SK-N-MC (cell line): Measurements from ENCODE around the gene MKRN1.
"Not testable (repeated sequence)": the region's sequence is repeated elsewhere in the genome, so short reads cannot be mapped to it uniquely, and the experiment has no call there.

ENCODE experiments used
- DNase-seq: peaks from one replicate; pipeline ENCODE4 v3.0.0-alpha.2; 2011; ENCODE audit warnings: low read depth, low spot score
- H3K27ac ChIP-seq: fragments of 200-600 bp; sonication (generic); 2 replicates; pipeline ENCODE4 v1.5.1; 2016; ENCODE audit warnings: mixed run types
- H3K36me3 ChIP-seq: fragments of 200-600 bp; sonication (generic); 2 replicates; pipeline ENCODE4 v1.6.1; 2017; ENCODE audit warnings: antibody characterized with exemption, low read length, mixed read lengths; ENCODE audit not compliant: insufficient read depth
- H3K4me3 ChIP-seq: fragments of 200-600 bp; sonication (generic); 2 replicates; pipeline ENCODE4 v1.5.1; 2016
- H3K9ac ChIP-seq: fragments of 200-600 bp; sonication (generic); 2 replicates; pipeline ENCODE4 v1.8.0; 2017; ENCODE audit warnings: mixed run types, mixed read lengths; ENCODE audit not compliant: insufficient read length
- H3K9me3 ChIP-seq: fragments of 200-600 bp; sonication (generic); 2 replicates; pipeline ENCODE4 v1.6.1; 2017; ENCODE audit warnings: low read depth, mild to moderate bottlenecking, antibody characterized with exemption, low read length, moderate library complexity, mixed read lengths
- EZH2 ChIP-seq: fragments of 200-600 bp; sonication (generic); IDR thresholded peaks from one replicate; pipeline ENCODE4 v1.6.1; 2017; ENCODE audit warnings: antibody characterized with exemption
- FOXP2 ChIP-seq: optimal IDR thresholded peaks from 2 replicates; pipeline ENCODE3; 2011; ENCODE audit warnings: mild to moderate bottlenecking, moderate library complexity; ENCODE audit not compliant: insufficient read depth; ENCODE audit errors: extremely low read length, control extremely low read depth
- POLR2AphosphoS5 ChIP-seq: IDR thresholded peaks from 2 replicates; pipeline ENCODE4 v1.6.1; 2012; ENCODE audit warnings: mild to moderate bottlenecking, low read depth, low read length, borderline replicate concordance

Gene MKRN1

GRCh38 chr7:140517546-140518369 is 38.5 kb upstream of the MKRN1 start:
- no peaks in the 10 kb centered on the region for H3K36me3 ChIP-seq
- no peak overlapping the region for H3K4me3 ChIP-seq
- H3K27ac ChIP-seq, result no peak overlapping the region
- no peaks in the 10 kb centered on the region for H3K9me3 ChIP-seq
- peak; percentile 60 for TF ChIP-seq FOXP2
- TF ChIP-seq EZH2, result no peak
- TF ChIP-seq POLR2AphosphoS5, result no peak
- no peak overlapping the region for H3K9ac ChIP-seq
- peak; percentile 42 for DNase-seq

GRCh38 chr7:140512317-140513000 is 33.2 kb upstream of the MKRN1 start:
- H3K4me3 ChIP-seq, result no peak overlapping the region
- H3K9ac ChIP-seq, result no peak overlapping the region
- no peak for TF ChIP-seq POLR2AphosphoS5
- TF ChIP-seq FOXP2, result no peak
- no peak for TF ChIP-seq EZH2
- no peaks in the 10 kb centered on the region for H3K9me3 ChIP-seq
- no peaks in the 10 kb centered on the region for H3K36me3 ChIP-seq
- DNase-seq, result no peak
- no peak overlapping the region for H3K27ac ChIP-seq

- Histone ChIP-seq H3K9me3 (no peaks in the 10 kb centered on the region), H3K4me3 (no peak overlapping the region), H3K9ac (no peak overlapping the region), H3K36me3 (no peaks in the 10 kb centered on the region), H3K27ac (no peak overlapping the region)
- TF ChIP-seq EZH2 (no peak), POLR2AphosphoS5 (no peak), FOXP2 (no peak)
- no peak for DNase-seq
Observed at GRCh38 chr7:140509789-140510188, 30.5 kb upstream of the MKRN1 start.

GRCh38 chr7:140507556-140507955 is 28.3 kb upstream of the MKRN1 start:
- not testable (repeated sequence) for DNase-seq, H3K9ac ChIP-seq, H3K27ac ChIP-seq, H3K36me3 ChIP-seq, H3K4me3 ChIP-seq, H3K9me3 ChIP-seq

GRCh38 chr7:140506788-140507464 is 27.6 kb upstream of the MKRN1 start:
- TF ChIP-seq FOXP2 (no peak), EZH2 (no peak), POLR2AphosphoS5 (no peak)
- Histone ChIP-seq H3K9me3 (no peaks in the 10 kb centered on the region), H3K36me3 (no peaks in the 10 kb centered on the region), H3K9ac (no peak overlapping the region), H3K4me3 (no peak overlapping the region), H3K27ac (no peak overlapping the region)
- no peak for DNase-seq

GRCh38 chr7:140501966-140502365 is 22.7 kb upstream of the MKRN1 start:
- no peak for DNase-seq
- no peak overlapping the region for H3K27ac ChIP-seq
- TF ChIP-seq POLR2AphosphoS5 (no peak), FOXP2 (no peak), EZH2 (no peak)
- no peak overlapping the region for H3K9ac ChIP-seq
- no peaks in the 10 kb centered on the region for H3K9me3 ChIP-seq
- no peak overlapping the region for H3K4me3 ChIP-seq
- no peaks in the 10 kb centered on the region for H3K36me3 ChIP-seq

- not testable (repeated sequence) for H3K27ac ChIP-seq, H3K9me3 ChIP-seq, DNase-seq, H3K36me3 ChIP-seq, H3K9ac ChIP-seq, H3K4me3 ChIP-seq
Observed at GRCh38 chr7:140497807-140498206, 18.5 kb upstream of the MKRN1 start.

GRCh38 chr7:140497241-140497769 is 18.0 kb upstream of the MKRN1 start:
- Histone ChIP-seq H3K27ac (no peak overlapping the region), H3K36me3 (no peaks in the 10 kb centered on the region), H3K9ac (no peak overlapping the region), H3K4me3 (no peak overlapping the region), H3K9me3 (no peaks in the 10 kb centered on the region)
- no peak for TF ChIP-seq EZH2
- no peak for TF ChIP-seq POLR2AphosphoS5
- no peak for TF ChIP-seq FOXP2
- no peak for DNase-seq
